KBM-7 (cell line): ENCODE measurements around the gene EHMT2.

ENCODE experiments used
- DNase-seq: peaks from one replicate; pipeline ENCODE4 v3.0.0-alpha.2; 2015
- in situ Hi-C: fragments of 300-500 bp; cut with MboI; formaldehyde crosslinking; loops from 2 replicates; pipeline ENCODE4 v1.14.3; 2020; ENCODE audit warnings: low sequenced_read_pairs, low pct_unique_long_range_greater_than_20kb, mixed read lengths

EHMT2 gene

GRCh38 chr6:31896856-31897611 is 464 bp downstream of the EHMT2 start:
- DNase-seq: no peak

GRCh38 chr6:31896493-31896855 is 1.0 kb downstream of the EHMT2 start:
- DNase-seq: no peak
- in situ Hi-C loops: no loop called here

More at GRCh38 chr6:31896856-31897611, 464 bp downstream of the EHMT2 start:
- in situ Hi-C loops: no loop called here

- in situ Hi-C loops: no loop called here
- DNase-seq: no peak
Measured at GRCh38 chr6:31892821-31893220, 4.7 kb downstream of the EHMT2 start.

GRCh38 chr6:31889331-31889972 is 8.0 kb downstream of the EHMT2 start:
- in situ Hi-C loops: no loop called here
- no peak for DNase-seq

- DNase-seq: peak; percentile 28
- in situ Hi-C loops: no loop called here
Measured at GRCh38 chr6:31888276-31889258, 8.9 kb downstream of the EHMT2 start.

GRCh38 chr6:31887173-31888007 is 10.1 kb downstream of the EHMT2 start:
- no peak for DNase-seq
- in situ Hi-C loops: no loop called here

- in situ Hi-C loops: no loop called here
- no peak for DNase-seq
Measured at GRCh38 chr6:31886541-31886991, 10.9 kb downstream of the EHMT2 start.

- in situ Hi-C loops: no loop called here
- no peak for DNase-seq
Measured at GRCh38 chr6:31884528-31885035, 12.9 kb downstream of the EHMT2 start.

- in situ Hi-C loops: no loop called here
- DNase-seq: no peak
Measured at GRCh38 chr6:31883676-31884075, 13.8 kb downstream of the EHMT2 start.

GRCh38 chr6:31882344-31882743 is 15.2 kb downstream of the EHMT2 start:
- in situ Hi-C loops: no loop called here
- DNase-seq: no peak

GRCh38 chr6:31881136-31881859 is 16.2 kb downstream of the EHMT2 start:
- in situ Hi-C loops: no loop called here
- no peak for DNase-seq

- in situ Hi-C loops: no loop called here
- no peak for DNase-seq
Measured at GRCh38 chr6:31880616-31881015, 16.9 kb downstream of the EHMT2 start.

- in situ Hi-C loops: no loop called here
- no peak for DNase-seq
Measured at GRCh38 chr6:31879901-31880300, 17.6 kb downstream of the EHMT2 start.

- in situ Hi-C loops: no loop called here
- DNase-seq: no peak
Measured at GRCh38 chr6:31879143-31879542, 18.4 kb downstream of the EHMT2 start.

GRCh38 chr6:31878726-31879125 is 18.8 kb downstream of the EHMT2 start, which contains the start of gene SLC44A4:
TSS of gene SLC44A4 (minus strand) at chr6:31878997. CDS start at chr6:31878980, 17 bp downstream.
- in situ Hi-C loops: no loop called here
- no peak for DNase-seq

GRCh38 chr6:31878222-31878621 is 19.3 kb downstream of the EHMT2 start:
- no peak for DNase-seq
- in situ Hi-C loops: no loop called here

- in situ Hi-C loops: no loop called here
- DNase-seq: no peak
Measured at GRCh38 chr6:31877651-31878161, 19.8 kb downstream of the EHMT2 start.
